BE2C (cell line): Measurements from ENCODE around the gene D2HGDH.
"Not testable (repeated sequence)": the region's sequence is repeated elsewhere in the genome, so short reads cannot be mapped to it uniquely, and the experiment has no call there.

ENCODE experiments used
- DNase-seq: peaks from one replicate; pipeline ENCODE4 v3.0.0-alpha.2; 2020
- H3K27me3 ChIP-seq: fragments of 250-450 bp; sonication (Bioruptor Pico); 2 replicates; pipeline ENCODE4 v1.5.1; 2020; ENCODE audit warnings: mild to moderate bottlenecking
- H3K36me3 ChIP-seq: fragments of 250-450 bp; sonication (Bioruptor Pico); 2 replicates; pipeline ENCODE4 v1.5.1; 2020; ENCODE audit warnings: mild to moderate bottlenecking
- H3K4me1 ChIP-seq: fragments of 250-450 bp; sonication (Bioruptor Pico); 2 replicates; pipeline ENCODE4 v1.5.1; 2020
- H3K4me3 ChIP-seq: 2 replicates; pipeline ENCODE4 v1.5.1; 2011; ENCODE audit warnings: low read depth, low read length
- H3K9me3 ChIP-seq: fragments of 250-450 bp; sonication (Bioruptor Pico); 2 replicates; pipeline ENCODE4 v1.5.1; 2020
- CTCF ChIP-seq: IDR thresholded peaks from 2 replicates; pipeline ENCODE4 v1.5.1; 2012; ENCODE audit warnings: mild to moderate bottlenecking, low read depth, low read length

The D2HGDH gene

DNA sequence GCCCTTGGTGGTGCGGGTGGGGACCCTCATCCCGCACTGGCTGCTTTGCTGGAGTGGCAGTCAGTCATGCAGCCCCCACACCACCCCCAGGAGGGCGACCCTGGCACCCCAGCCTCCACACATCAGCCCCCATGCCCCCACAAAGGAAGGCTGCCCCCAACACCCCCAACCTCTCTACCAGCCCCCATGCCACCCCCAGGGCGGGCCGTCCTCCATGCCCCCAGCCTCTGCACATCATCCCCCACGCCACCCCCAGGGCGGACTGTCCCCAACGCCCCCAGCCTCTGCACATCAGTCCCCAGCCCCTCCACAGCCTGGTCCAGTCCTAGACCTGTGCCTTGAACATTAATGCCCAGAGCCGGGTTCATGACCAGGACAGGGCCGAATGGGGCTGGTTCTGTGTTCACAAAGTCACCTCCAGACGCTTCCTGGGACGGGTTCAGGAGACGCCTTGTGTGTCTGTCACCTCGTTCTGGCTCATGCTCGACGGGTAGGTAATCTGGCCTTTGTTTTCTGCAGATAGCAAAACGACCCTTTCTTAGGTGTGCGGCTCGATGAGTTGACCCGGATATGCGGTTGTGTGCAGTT lies 18.4 kb downstream of the D2HGDH start:
- no peak for TF ChIP-seq CTCF
- Histone ChIP-seq H3K27me3 (no peaks in the 10 kb centered on the region), H3K36me3 (peaks cover 41% of the 10 kb centered on the region), H3K4me1 (no peaks in the 10 kb centered on the region), H3K4me3 (no peak overlapping the region), H3K9me3 (no peaks in the 10 kb centered on the region)
- DNase-seq = no peak

GRCh38 chr2:241753493-241753892 lies 19.1 kb downstream of the D2HGDH start:
- Histone ChIP-seq H3K4me3 (no peak overlapping the region), H3K36me3 (peaks cover 41% of the 10 kb centered on the region), H3K9me3 (no peaks in the 10 kb centered on the region), H3K27me3 (no peaks in the 10 kb centered on the region), H3K4me1 (no peaks in the 10 kb centered on the region)
- DNase-seq = no peak
- TF ChIP-seq CTCF = no peak

- Histone ChIP-seq H3K4me3 (no peak overlapping the region), H3K4me1 (no peaks in the 10 kb centered on the region), H3K9me3 (no peaks in the 10 kb centered on the region), H3K27me3 (no peaks in the 10 kb centered on the region), H3K36me3 (peaks cover 36% of the 10 kb centered on the region)
- DNase-seq = no peak
- TF ChIP-seq CTCF = no peak
Measured at GRCh38 chr2:241754042-241754441, 19.6 kb downstream of the D2HGDH start.

- Histone ChIP-seq H3K36me3 (peaks cover 37% of the 10 kb centered on the region), H3K4me3 (no peak overlapping the region), H3K27me3 (no peaks in the 10 kb centered on the region), H3K9me3 (no peaks in the 10 kb centered on the region), H3K4me1 (no peaks in the 10 kb centered on the region)
- TF ChIP-seq CTCF = no peak
- no peak for DNase-seq
Measured at GRCh38 chr2:241755166-241755565, 20.7 kb downstream of the D2HGDH start.

- no peaks in the 10 kb centered on the region for H3K27me3 ChIP-seq
- peak; percentile 13 for DNase-seq
- no peaks in the 10 kb centered on the region for H3K9me3 ChIP-seq
- H3K36me3 ChIP-seq = peaks cover 35% of the 10 kb centered on the region
- no peak overlapping the region for H3K4me3 ChIP-seq
- TF ChIP-seq CTCF = no peak
- no peaks in the 10 kb centered on the region for H3K4me1 ChIP-seq
Measured at GRCh38 chr2:241755777-241756176, 21.3 kb downstream of the D2HGDH start.

- Histone ChIP-seq H3K4me3 (no peak overlapping the region), H3K4me1 (peaks cover 9% of the 10 kb centered on the region), H3K36me3 (peaks cover 22% of the 10 kb centered on the region), H3K9me3 (no peaks in the 10 kb centered on the region), H3K27me3 (no peaks in the 10 kb centered on the region)
- TF ChIP-seq CTCF = no peak
- DNase-seq = no peak
Measured at GRCh38 chr2:241759067-241759807, 24.8 kb downstream of the D2HGDH start.

- Histone ChIP-seq H3K36me3 (peaks cover 22% of the 10 kb centered on the region), H3K4me1 (peaks cover 15% of the 10 kb centered on the region)
- H3K27me3 ChIP-seq, H3K9me3 ChIP-seq, H3K4me3 ChIP-seq, DNase-seq: not testable (repeated sequence)
Measured at GRCh38 chr2:241759893-241760292, 25.5 kb downstream of the D2HGDH start.
